COLO829 (cell line): Measurements from ENCODE around the gene OR2T29.
"Not testable (repeated sequence)": the region's sequence is repeated elsewhere in the genome, so short reads cannot be mapped to it uniquely, and the experiment has no call there.

Experiments
- DNase-seq: peaks from one replicate; pipeline ENCODE4 v3.0.0; 2012; ENCODE audit warnings: low spot score

The OR2T29 gene

GRCh38 chr1:248562672-248563071, at the start of gene OR2T29:
OR2T29 (minus strand) TSS chr1:248562772; CDS start chr1:248559491, 3,281 bp downstream.
- not testable (repeated sequence) for DNase-seq

- no peak for DNase-seq
Measured at GRCh38 chr1:248611883-248612414, 49.4 kb upstream of the OR2T29 start.

GRCh38 chr1:248610301-248610700, 47.7 kb upstream of the OR2T29 start:
- DNase-seq, result no peak

- no peak for DNase-seq
Measured at GRCh38 chr1:248599396-248599795, 36.8 kb upstream of the OR2T29 start.

GRCh38 chr1:248597589-248597988, 35.0 kb upstream of the OR2T29 start, which contains the start of gene OR2T10:
OR2T10 (minus strand) TSS chr1:248597700; CDS start chr1:248593768, 3,932 bp downstream.
- DNase-seq, result no peak

- DNase-seq, result no peak
Measured at GRCh38 chr1:248596615-248597014, 34.0 kb upstream of the OR2T29 start.

- no peak for DNase-seq
Measured at GRCh38 chr1:248593226-248593625, 30.7 kb upstream of the OR2T29 start.

- no peak for DNase-seq
Measured at GRCh38 chr1:248592655-248593054, 30.1 kb upstream of the OR2T29 start.

- no peak for DNase-seq
Measured at GRCh38 chr1:248590055-248590454, 27.5 kb upstream of the OR2T29 start.

GRCh38 chr1:248589334-248589733, 26.8 kb upstream of the OR2T29 start:
- no peak for DNase-seq

- no peak for DNase-seq
Measured at GRCh38 chr1:248585266-248585665, 22.7 kb upstream of the OR2T29 start.

GRCh38 chr1:248576260-248576980, 13.8 kb upstream of the OR2T29 start:
- DNase-seq, result no peak

GRCh38 chr1:248574657-248575056, 12.1 kb upstream of the OR2T29 start, which contains the start of gene OR2T34:
OR2T34 (minus strand) TSS chr1:248574757; CDS start chr1:248574757, 0 bp downstream.
- not testable (repeated sequence) for DNase-seq

- not testable (repeated sequence) for DNase-seq
Measured at GRCh38 chr1:248573856-248574255, 11.3 kb upstream of the OR2T29 start.

GRCh38 chr1:248572049-248572448, 9.5 kb upstream of the OR2T29 start:
- not testable (repeated sequence) for DNase-seq

GRCh38 chr1:248570811-248571210, 8.2 kb upstream of the OR2T29 start:
- DNase-seq, result not testable (repeated sequence)

- DNase-seq, result not testable (repeated sequence)
Measured at GRCh38 chr1:248569049-248569448, 6.5 kb upstream of the OR2T29 start.

GRCh38 chr1:248565530-248566373, 3.2 kb upstream of the OR2T29 start:
- DNase-seq, result not testable (repeated sequence)

GRCh38 chr1:248551027-248551426, 11.5 kb downstream of the OR2T29 start:
- not testable (repeated sequence) for DNase-seq

- not testable (repeated sequence) for DNase-seq
Measured at GRCh38 chr1:248547383-248547782, 15.2 kb downstream of the OR2T29 start.

GRCh38 chr1:248537449-248537848, 25.1 kb downstream of the OR2T29 start:
- not testable (repeated sequence) for DNase-seq

GRCh38 chr1:248521856-248522255, 40.7 kb downstream of the OR2T29 start:
- DNase-seq, result no peak
